KG1 (cell line): Measurements from ENCODE around the gene PILRA.
"Not testable (repeated sequence)": the region's sequence is repeated elsewhere in the genome, so short reads cannot be mapped to it uniquely, and the experiment has no call there.

Experiments
- DNase-seq: peaks from one replicate; lab custom pipeline; 2025; lab: John Stamatoyannopoulos, UW

Gene PILRA

GRCh38 chr7:100434297-100435144, 61.2 kb downstream of the PILRA start:
- no peak for DNase-seq

GRCh38 chr7:100435401-100436304, 62.4 kb downstream of the PILRA start:
- DNase-seq, result no peak

GRCh38 chr7:100437150-100438100, 64.1 kb downstream of the PILRA start:
- no peak for DNase-seq

GRCh38 chr7:100438172-100438571, 64.9 kb downstream of the PILRA start:
- no peak for DNase-seq

- not testable (repeated sequence) for DNase-seq
Observed at GRCh38 chr7:100438731-100439130, 65.4 kb downstream of the PILRA start.

- DNase-seq, result not testable (repeated sequence)
Observed at GRCh38 chr7:100439244-100439643, 66.0 kb downstream of the PILRA start.

GRCh38 chr7:100441641-100442535, 68.6 kb downstream of the PILRA start:
- DNase-seq, result no peak

GRCh38 chr7:100443096-100443840, 70.0 kb downstream of the PILRA start:
- no peak for DNase-seq

- DNase-seq, result no peak
Observed at GRCh38 chr7:100444311-100445278, 71.3 kb downstream of the PILRA start.

GRCh38 chr7:100446040-100446439, 72.8 kb downstream of the PILRA start:
- DNase-seq, result no peak

GRCh38 chr7:100447363-100447762, 74.1 kb downstream of the PILRA start:
- not testable (repeated sequence) for DNase-seq

GRCh38 chr7:100449190-100449795, 76.0 kb downstream of the PILRA start:
- no peak for DNase-seq
